DMS 273 (cell line): Measurements from ENCODE around the gene RAB11A.
A peak's percentile ranks its signal among the peaks of the same experiment; 100 is the strongest.
"Not testable (repeated sequence)": the region's sequence is repeated elsewhere in the genome, so short reads cannot be mapped to it uniquely, and the experiment has no call there.

Experiments
- DNase-seq: peaks from one replicate; lab custom pipeline; 2025; ENCODE audit not compliant: unreplicated experiment; lab: John Stamatoyannopoulos, UW

The RAB11A gene

DNA sequence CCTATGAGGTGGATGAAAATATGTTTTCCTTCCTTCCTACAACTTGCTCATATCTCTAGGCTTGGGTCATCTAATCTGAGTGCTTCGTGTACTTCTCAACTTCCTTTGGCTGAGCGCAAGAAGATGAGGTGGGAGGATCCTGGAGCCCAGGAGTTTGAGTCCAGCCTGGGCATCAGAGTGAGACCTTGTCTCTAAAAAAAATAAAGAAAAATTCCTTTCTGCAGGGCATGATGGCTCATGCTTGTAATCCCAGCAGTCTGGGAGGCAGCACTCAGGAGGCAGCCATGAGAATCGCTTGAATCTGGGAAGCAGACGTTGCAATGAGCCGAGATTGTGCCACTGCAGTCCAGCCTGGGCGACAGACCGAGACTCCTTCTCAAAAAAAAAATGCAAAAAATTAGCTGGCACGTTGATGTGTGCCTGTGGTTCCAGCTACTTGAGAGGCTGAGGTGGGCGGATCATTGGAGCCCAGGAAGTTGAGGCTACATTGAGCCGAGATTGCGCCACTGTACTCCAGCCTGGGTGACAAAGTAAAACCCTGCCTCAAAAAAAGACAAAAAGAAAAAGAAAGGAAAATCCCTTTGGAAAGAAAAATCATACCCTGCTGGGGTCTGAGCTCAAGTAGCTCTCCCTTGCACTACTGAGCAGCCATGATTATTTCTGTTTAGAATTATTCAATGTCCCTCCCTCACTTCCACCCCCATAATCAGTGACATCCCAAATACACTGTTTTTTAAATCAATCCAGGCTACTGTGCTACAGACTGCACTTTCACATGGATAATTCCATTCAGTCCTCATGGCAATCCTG, 28.0 kb upstream of the RAB11A start:
- DNase-seq, result no peak

GRCh38 chr15:65845826-65846519, 23.3 kb upstream of the RAB11A start:
- DNase-seq, result no peak

DNA sequence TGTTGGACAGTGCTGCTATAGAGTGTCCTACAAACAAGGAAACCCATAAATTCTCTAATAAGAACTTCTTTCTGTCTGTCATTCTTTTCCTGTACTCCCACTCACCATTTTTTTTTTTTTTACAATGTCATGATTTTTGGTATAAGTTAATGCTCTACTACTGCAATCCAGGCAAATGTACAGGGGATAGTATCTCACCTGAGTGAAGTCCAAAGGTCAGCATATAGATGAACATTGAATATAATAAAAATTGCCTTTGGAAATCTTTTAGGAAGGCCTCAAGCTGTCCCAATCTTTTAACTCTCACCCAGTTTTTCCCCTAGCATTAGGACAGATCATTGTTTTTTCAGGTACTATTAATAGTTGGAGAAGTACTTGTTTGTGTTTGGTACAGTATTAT, 21.3 kb upstream of the RAB11A start:
- DNase-seq, result no peak

GRCh38 chr15:65851981-65852380, 17.3 kb upstream of the RAB11A start:
- no peak for DNase-seq

- peak; percentile 80 for DNase-seq
Observed at GRCh38 chr15:65856821-65857455, 12.4 kb upstream of the RAB11A start.

DNA sequence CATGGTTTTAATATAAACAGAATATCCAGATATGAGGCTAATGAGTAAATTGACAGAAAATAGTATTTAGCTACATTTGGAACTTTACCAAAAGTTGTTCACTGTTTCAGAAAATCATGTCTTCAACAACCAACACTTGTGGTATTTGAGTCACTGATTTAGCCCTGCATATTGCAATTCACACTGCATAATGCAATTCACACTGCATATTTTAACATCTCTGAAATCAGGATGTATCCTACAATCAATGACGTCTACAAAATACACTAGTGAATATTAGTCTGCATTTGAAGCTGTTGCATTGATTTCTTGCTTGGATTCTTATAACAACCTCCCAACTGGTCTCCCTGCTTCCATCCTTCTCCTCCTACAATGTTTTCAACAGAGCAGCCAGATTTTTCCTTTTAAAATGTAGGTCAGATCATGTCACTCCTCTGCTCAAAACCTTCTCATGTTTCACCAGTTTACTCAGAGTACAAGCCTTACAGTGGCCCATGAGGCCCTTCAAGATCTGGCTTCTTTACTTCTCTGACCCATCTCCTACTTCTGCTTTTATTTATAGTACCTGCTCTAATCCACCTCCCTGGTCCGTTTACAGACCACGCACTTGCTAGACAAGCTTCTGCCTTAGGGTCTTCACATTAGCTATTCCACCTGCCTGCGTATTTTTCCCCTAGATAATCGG, 11.4 kb upstream of the RAB11A start:
- DNase-seq, result peak; percentile 15

DNA sequence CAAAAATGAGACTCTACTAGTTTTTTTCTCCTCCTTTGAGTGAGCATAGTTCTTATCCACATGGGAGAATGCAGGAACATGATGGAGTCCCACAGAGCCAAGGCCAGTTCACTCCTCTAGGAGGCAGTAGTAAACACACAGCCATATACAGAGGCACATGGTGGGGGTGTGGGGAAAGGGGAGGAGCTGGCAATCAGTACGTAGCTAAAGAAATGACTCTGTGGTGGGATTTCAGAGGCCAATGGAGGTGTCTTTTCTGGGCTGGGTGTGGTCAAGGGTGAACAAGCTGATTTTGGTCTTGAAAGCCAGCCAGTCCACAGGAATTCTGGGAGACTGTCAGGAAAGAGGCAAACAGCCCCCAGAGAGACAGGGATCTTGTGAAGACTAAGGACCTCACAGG, 6.6 kb upstream of the RAB11A start:
- DNase-seq, result peak; percentile 93

DNA sequence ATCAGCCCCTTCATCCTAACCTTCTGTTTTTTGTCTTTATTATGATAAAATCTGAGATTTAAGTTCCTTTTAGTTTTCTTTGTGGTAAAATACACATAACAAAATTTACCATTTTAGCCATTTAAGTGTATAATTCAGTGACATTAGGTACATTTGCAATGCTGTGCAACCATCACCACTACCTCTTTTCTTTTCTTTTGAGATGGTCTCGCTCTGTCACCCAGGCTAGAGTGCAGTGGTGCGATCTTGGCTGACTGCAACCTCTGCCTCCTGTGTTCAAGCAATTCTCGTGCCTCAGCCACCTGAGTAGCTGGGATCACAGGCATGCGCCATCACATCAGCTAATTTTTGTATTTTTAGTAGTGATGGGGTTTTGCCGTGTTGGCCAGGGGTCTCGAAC, 6.2 kb upstream of the RAB11A start:
- no peak for DNase-seq

GRCh38 chr15:65867244-65867643, 2.0 kb upstream of the RAB11A start:
- no peak for DNase-seq

GRCh38 chr15:65867933-65868332, 1.4 kb upstream of the RAB11A start:
- not testable (repeated sequence) for DNase-seq

DNA sequence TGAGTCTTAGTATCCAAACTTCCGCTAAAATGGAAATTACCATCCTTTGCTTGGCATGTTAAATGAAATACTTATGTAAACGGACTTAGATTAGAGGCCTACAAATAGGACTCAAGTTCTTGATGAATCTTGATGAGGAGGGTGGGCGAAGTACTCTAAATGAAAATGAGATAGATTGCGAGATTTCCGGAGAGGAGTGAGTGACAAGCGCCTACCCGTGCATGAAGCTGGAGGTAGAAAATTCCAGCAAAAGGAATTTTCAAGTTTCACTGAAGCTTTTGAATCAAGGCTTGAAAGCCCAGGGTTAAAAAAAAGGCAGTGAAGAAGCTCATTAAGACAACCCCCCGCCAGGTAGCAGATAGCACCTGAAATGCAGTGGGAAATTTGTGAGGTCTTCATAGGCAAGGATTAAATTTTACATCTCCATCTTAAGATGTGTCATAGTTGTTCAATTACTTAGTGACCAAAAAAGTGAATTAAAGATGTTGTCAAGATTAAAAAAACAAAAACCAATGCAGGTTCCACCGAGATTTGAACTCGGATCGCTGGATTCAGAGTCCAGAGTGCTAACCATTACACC, 655 bp upstream of the RAB11A start:
- DNase-seq, result no peak

- peak; percentile 51 for DNase-seq
Observed at GRCh38 chr15:65869954-65870871, 922 bp downstream of the RAB11A start.

- peak; percentile 30 for DNase-seq
Observed at GRCh38 chr15:65870889-65871533, 1.7 kb downstream of the RAB11A start.

DNA sequence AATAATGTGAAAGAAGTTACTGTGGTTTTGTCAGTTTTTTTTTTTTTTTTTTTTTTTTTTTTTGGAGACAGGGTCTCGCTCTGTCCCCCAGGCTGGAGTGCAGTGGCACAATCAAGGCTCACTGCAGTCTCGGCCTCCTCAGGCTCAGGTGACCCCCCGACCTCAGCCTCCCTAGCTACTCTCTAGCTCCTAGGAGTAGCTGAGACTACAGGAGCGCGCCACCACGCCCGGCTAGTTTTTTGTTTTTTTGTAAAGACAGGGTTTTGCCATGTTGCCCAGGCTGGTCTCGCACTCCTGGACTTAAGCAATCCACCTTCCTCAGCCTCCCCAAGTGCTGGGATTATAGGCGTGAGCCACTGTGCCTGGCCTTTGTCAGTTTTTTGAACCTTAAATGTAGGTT, 2.6 kb downstream of the RAB11A start:
- not testable (repeated sequence) for DNase-seq

- DNase-seq, result not testable (repeated sequence)
Observed at GRCh38 chr15:65872596-65872995, 3.3 kb downstream of the RAB11A start.

DNA sequence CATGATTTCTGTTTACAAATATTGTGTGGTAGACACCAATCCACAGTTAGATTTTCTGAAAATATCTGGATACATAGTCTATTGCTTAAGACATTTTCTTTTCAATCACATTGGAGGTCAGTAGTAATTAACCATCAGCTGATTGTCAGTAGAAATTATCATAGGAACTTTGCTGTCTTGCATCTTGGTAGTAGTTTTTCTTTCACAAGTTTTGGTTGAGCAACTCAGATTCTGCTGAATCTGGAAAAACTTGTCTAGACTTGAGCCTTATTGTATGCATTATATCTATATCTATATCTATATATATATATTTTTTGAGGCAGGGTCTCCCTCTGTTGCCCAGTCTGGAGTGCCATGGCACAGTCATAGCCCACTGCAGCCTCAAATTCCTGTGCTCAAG, 4.0 kb downstream of the RAB11A start:
- DNase-seq, result no peak

- no peak for DNase-seq
Observed at GRCh38 chr15:65875458-65875857, 6.2 kb downstream of the RAB11A start.

DNA sequence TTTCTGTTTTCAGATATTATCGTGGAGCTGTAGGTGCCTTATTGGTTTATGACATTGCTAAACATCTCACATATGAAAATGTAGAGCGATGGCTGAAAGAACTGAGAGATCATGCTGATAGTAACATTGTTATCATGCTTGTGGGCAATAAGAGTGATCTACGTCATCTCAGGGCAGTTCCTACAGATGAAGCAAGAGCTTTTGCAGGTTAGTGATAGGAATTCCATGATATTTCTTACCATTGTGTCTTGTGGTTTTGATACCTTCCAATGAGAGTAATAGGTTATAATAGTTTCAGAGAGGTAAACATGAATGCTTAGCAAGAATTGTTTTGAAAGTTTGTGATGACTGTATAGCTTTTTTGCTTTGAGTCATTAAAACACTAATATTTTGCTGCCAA, 8.5 kb downstream of the RAB11A start:
- no peak for DNase-seq

GRCh38 chr15:65881766-65882434, 12.6 kb downstream of the RAB11A start:
- no peak for DNase-seq
